GM19463 (cell line): Measurements from ENCODE around the gene RGS2.
A peak's percentile ranks its signal among the peaks of the same experiment; 100 is the strongest.

ENCODE experiments used
- ATAC-seq: cut with Tn5 transposase; IDR thresholded peaks from one replicate; pipeline ENCODE4 v1.9.1; 2021; ENCODE audit warnings: mild to moderate bottlenecking, moderate library complexity; ENCODE audit not compliant: unreplicated experiment

Gene RGS2

GRCh38 chr1:192794768-192795035 lies 14.1 kb upstream of the RGS2 start:
- no peak for ATAC-seq

GRCh38 chr1:192795916-192796618 lies 12.8 kb upstream of the RGS2 start:
- no peak for ATAC-seq

GRCh38 chr1:192797143-192797542 lies 11.7 kb upstream of the RGS2 start:
- ATAC-seq: no peak

GRCh38 chr1:192797891-192798290 lies 10.9 kb upstream of the RGS2 start:
- no peak for ATAC-seq

GRCh38 chr1:192801451-192801850 lies 7.4 kb upstream of the RGS2 start:
- ATAC-seq: no peak

- ATAC-seq: no peak
These were observed 6.4 kb upstream of the RGS2 start for GRCh38 chr1:192802406-192802805.

GRCh38 chr1:192803501-192803900 lies 5.3 kb upstream of the RGS2 start:
- ATAC-seq: no peak

- no peak for ATAC-seq
These were observed 3.0 kb upstream of the RGS2 start for GRCh38 chr1:192805832-192806323.

- peak; percentile 24 for ATAC-seq
These were observed 1.4 kb upstream of the RGS2 start for GRCh38 chr1:192807211-192808162.

GRCh38 chr1:192808163-192808517 lies 699 bp upstream of the RGS2 start:
- ATAC-seq: no peak

- ATAC-seq: no peak
These were observed 741 bp downstream of the RGS2 start for GRCh38 chr1:192809307-192810252.

- ATAC-seq: peak; percentile 19
These were observed 1.5 kb downstream of the RGS2 start for GRCh38 chr1:192810253-192810880.

GRCh38 chr1:192811006-192811405 lies 2.2 kb downstream of the RGS2 start:
- no peak for ATAC-seq

- no peak for ATAC-seq
These were observed 2.9 kb downstream of the RGS2 start for GRCh38 chr1:192811594-192812239.

- no peak for ATAC-seq
These were observed 3.8 kb downstream of the RGS2 start for GRCh38 chr1:192812420-192813209.

GRCh38 chr1:192814805-192815204 lies 6.0 kb downstream of the RGS2 start:
- no peak for ATAC-seq

GRCh38 chr1:192817246-192817645 lies 8.4 kb downstream of the RGS2 start:
- ATAC-seq: no peak

GRCh38 chr1:192821296-192821695 lies 12.5 kb downstream of the RGS2 start:
- ATAC-seq: no peak

- ATAC-seq: no peak
These were observed 15.7 kb downstream of the RGS2 start for GRCh38 chr1:192824511-192824910.
